Fibroblast of mammary gland (primary cell): Measurements from ENCODE around the gene COG5.

ENCODE experiments used
- DNase-seq: peaks from one replicate; pipeline ENCODE4 v3.0.0-alpha.2; 2010; ENCODE audit warnings: low read depth
- H3K4me3 ChIP-seq: 2 replicates; pipeline ENCODE4 v1.5.1; 2011; ENCODE audit warnings: low read depth, mild to moderate bottlenecking, low read length, moderate library complexity; ENCODE audit not compliant: control insufficient read depth
- CTCF ChIP-seq: conservative IDR thresholded peaks from 2 replicates; pipeline ENCODE4 v1.5.1; 2011; ENCODE audit warnings: low read depth, low read length, inconsistent platforms; ENCODE audit not compliant: control insufficient read depth, insufficient read depth

Gene COG5

GRCh38 chr7:107600816-107601215, 37.1 kb upstream of the COG5 start:
- no peak for TF ChIP-seq CTCF
- no peak for DNase-seq
- no peak overlapping the region for H3K4me3 ChIP-seq

GRCh38 chr7:107599262-107599661, 35.5 kb upstream of the COG5 start:
- no peak for TF ChIP-seq CTCF
- DNase-seq, result no peak
- H3K4me3 ChIP-seq, result no peak overlapping the region

GRCh38 chr7:107597953-107598352, 34.2 kb upstream of the COG5 start:
- no peak for DNase-seq
- H3K4me3 ChIP-seq, result no peak overlapping the region
- no peak for TF ChIP-seq CTCF

- TF ChIP-seq CTCF, result no peak
- DNase-seq, result no peak
- H3K4me3 ChIP-seq, result no peak overlapping the region
Measured at GRCh38 chr7:107597582-107597916, 33.8 kb upstream of the COG5 start.

- no peak for TF ChIP-seq CTCF
- H3K4me3 ChIP-seq, result no peak overlapping the region
- DNase-seq, result no peak
Measured at GRCh38 chr7:107596881-107597581, 33.3 kb upstream of the COG5 start.

GRCh38 chr7:107594961-107595737, 31.4 kb upstream of the COG5 start:
- DNase-seq, result peak; percentile 96
- no peak for TF ChIP-seq CTCF

GRCh38 chr7:107593025-107593410, 29.3 kb upstream of the COG5 start:
- no peak overlapping the region for H3K4me3 ChIP-seq
- DNase-seq, result no peak
- TF ChIP-seq CTCF, result no peak

More at GRCh38 chr7:107594961-107595737, 31.4 kb upstream of the COG5 start:
- no peak overlapping the region for H3K4me3 ChIP-seq
